ENCODE data around the gene PREX1.

PREX1 gene

GRCh38 chr20:48616481-48616880, 211.3 kb downstream of the PREX1 start:
- DNase-seq: no peak

- DNase-seq: no peak
Measured at GRCh38 chr20:48615871-48616270, 211.9 kb downstream of the PREX1 start.

GRCh38 chr20:48614593-48615274, 213.1 kb downstream of the PREX1 start:
- no peak for DNase-seq

- DNase-seq: no peak
Measured at GRCh38 chr20:48613926-48614325, 213.9 kb downstream of the PREX1 start.

- DNase-seq: no peak
Measured at GRCh38 chr20:48612335-48612734, 215.5 kb downstream of the PREX1 start.

- no peak for DNase-seq
Measured at GRCh38 chr20:48610996-48611395, 216.8 kb downstream of the PREX1 start.

GRCh38 chr20:48609491-48609978, 218.3 kb downstream of the PREX1 start:
- no peak for DNase-seq

- DNase-seq: no peak
Measured at GRCh38 chr20:48608756-48609155, 219.0 kb downstream of the PREX1 start.

GRCh38 chr20:48607544-48607865, 220.3 kb downstream of the PREX1 start:
- no peak for DNase-seq

- DNase-seq: no peak
Measured at GRCh38 chr20:48606841-48607543, 220.8 kb downstream of the PREX1 start.

GRCh38 chr20:48606172-48606840, 221.5 kb downstream of the PREX1 start:
- no peak for DNase-seq

GRCh38 chr20:48605364-48606171, 222.2 kb downstream of the PREX1 start:
- no peak for DNase-seq

GRCh38 chr20:48604936-48605335, 222.9 kb downstream of the PREX1 start:
- DNase-seq: no peak

- no peak for DNase-seq
Measured at GRCh38 chr20:48604426-48604825, 223.4 kb downstream of the PREX1 start.

GRCh38 chr20:48603819-48604405, 223.9 kb downstream of the PREX1 start:
- DNase-seq: no peak

- no peak for DNase-seq
Measured at GRCh38 chr20:48603116-48603818, 224.5 kb downstream of the PREX1 start.

- DNase-seq: no peak
Measured at GRCh38 chr20:48601798-48602197, 226.0 kb downstream of the PREX1 start.

- DNase-seq: no peak
Measured at GRCh38 chr20:48600470-48600945, 227.3 kb downstream of the PREX1 start.

GRCh38 chr20:48599748-48600469, 227.9 kb downstream of the PREX1 start:
- no peak for DNase-seq

GRCh38 chr20:48599106-48599747, 228.6 kb downstream of the PREX1 start:
- no peak for DNase-seq
